Amygdala (tissue), 56 donors: ENCODE results near the gene APCDD1L.
"Not testable (repeated sequence)": the region's sequence is repeated elsewhere in the genome, so short reads cannot be mapped to it uniquely, and the experiment has no call there.

Experiments
- DNase-seq, 56 donors: peaks; one replicate each; lab custom pipeline; 2025; lab: John Stamatoyannopoulos, UW

The APCDD1L gene

GRCh38 chr20:58447511-58448391 lies 67.4 kb downstream of the APCDD1L start:
- DNase-seq, result peak in 7 of 56 donors; percentile 5 to 29 (median 10)

GRCh38 chr20:58446960-58447265 lies 68.3 kb downstream of the APCDD1L start:
- DNase-seq, result no peak

- no peak for DNase-seq
These were observed 68.8 kb downstream of the APCDD1L start for GRCh38 chr20:58446264-58446959.

DNA sequence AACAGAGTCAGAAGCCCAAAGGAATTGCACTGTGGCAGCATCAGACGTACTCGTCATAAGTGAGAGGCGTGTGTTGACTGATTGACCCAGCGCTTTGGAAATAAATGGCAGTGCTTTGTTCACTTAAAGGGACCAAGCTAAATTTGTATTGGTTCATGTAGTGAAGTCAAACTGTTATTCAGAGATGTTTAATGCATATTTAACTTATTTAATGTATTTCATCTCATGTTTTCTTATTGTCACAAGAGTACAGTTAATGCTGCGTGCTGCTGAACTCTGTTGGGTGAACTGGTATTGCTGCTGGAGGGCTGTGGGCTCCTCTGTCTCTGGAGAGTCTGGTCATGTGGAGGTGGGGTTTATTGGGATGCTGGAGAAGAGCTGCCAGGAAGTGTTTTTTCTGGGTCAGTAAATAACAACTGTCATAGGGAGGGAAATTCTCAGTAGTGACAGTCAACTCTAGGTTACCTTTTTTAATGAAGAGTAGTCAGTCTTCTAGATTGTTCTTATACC lies 70.4 kb downstream of the APCDD1L start:
- no peak for DNase-seq

DNA sequence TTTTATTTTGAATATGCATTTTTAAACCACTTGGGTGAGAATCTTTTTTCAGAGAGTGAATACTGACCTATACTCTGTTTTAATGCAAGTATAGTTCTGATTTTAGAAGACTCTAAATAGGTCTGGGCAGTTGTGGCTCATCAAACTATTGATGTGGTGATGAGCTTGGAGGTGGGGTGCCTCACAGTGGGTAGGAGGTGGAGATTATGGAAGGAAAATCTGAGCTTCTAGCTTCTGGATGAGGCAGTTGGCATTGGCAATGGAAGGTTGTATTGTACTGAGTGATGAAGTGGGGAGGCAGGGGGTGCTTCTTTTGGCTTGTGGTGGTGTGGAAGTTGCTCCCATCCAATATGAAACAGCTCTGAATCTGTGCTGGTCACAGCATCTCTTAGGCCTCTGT lies 73.5 kb downstream of the APCDD1L start:
- no peak for DNase-seq

DNA sequence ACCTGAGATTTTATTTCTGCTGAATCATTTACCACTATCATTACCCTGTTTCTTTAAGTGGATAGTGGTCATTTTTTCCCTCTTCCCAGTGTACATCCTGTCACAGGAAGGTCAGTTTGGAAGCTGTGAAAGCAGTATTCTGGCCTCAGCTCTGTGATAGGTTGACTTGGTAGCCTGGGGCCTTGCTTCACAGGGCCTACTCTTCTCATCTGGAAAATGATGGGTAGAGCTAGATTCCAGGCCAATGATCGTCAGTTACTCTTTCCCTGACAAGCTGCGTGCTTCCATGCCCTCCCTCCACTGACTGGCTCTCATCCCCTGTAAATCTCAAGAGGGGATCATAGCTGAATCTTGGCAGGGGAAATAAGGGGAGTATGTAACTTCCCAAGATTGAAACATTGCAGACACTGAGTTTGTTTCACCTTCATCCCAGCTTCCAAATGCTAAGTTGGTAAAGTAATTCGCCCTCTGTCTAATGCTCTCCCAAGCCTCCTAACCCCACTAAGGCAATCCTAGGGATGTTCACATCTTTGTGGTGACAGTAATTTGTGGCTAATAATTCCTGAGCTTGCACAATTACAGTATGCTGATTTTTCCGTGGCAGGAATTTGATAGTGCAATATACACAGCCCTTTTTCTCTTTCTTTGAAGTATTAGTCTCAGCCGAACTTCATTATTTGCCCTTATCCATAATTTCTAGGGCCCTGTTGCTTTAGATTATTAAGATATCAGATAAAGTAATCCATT lies 75.0 kb downstream of the APCDD1L start:
- no peak for DNase-seq

- no peak for DNase-seq
These were observed 76.0 kb downstream of the APCDD1L start for GRCh38 chr20:58438970-58439808.

GRCh38 chr20:58436868-58437645 lies 78.1 kb downstream of the APCDD1L start:
- no peak for DNase-seq

- no peak for DNase-seq
These were observed 80.0 kb downstream of the APCDD1L start for GRCh38 chr20:58435237-58435636.

GRCh38 chr20:58434326-58434725 lies 80.9 kb downstream of the APCDD1L start:
- no peak for DNase-seq

GRCh38 chr20:58433759-58434158 lies 81.4 kb downstream of the APCDD1L start:
- DNase-seq, result no peak

- DNase-seq, result no peak
These were observed 82.1 kb downstream of the APCDD1L start for GRCh38 chr20:58433029-58433647.

GRCh38 chr20:58432186-58432954 lies 82.8 kb downstream of the APCDD1L start:
- no peak for DNase-seq

DNA sequence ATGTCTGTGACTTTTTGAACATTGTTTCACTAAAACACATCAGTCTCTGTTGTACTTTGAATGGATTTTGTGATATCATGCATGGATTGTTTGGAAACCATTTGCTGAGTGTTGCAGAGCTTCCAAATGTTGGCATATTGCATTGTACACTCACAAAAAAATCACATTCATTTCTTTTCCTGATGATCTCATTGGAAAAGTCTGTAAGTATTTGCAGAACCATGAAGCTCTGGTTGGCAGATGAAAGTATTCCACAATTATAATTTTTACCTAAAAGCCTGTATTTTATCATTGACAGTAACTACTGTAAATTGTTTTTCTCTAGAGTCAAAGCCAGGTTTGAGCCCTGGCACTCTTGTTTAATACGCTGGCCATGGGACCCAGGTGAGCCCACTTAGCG lies 84.1 kb downstream of the APCDD1L start:
- DNase-seq, result no peak

- no peak for DNase-seq
These were observed 85.9 kb downstream of the APCDD1L start for GRCh38 chr20:58429303-58429702.

GRCh38 chr20:58428364-58428763 lies 86.8 kb downstream of the APCDD1L start:
- no peak for DNase-seq

DNA sequence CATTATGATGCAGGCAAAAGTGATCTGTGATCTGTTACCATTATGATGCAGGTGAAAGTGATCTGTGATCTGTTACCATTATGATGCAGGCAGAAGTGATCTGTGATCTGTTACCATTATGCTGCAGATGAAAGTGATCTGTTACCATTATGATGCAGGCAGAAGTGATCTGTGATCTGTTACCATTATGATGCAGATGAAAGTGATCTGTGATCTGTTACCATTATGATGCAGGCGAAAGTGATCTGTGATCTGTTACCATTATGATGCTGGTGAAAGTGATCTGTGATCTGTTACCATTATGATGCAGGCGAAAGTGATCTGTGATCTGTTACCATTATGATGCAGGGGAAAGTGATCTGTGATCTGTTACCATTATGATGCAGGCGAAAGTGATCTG lies 87.6 kb downstream of the APCDD1L start:
- DNase-seq, result not testable (repeated sequence)
